ENCODE data around the gene CFAP58. TPM values are rescaled to one million over a fixed set of nuclear protein-coding genes. Genes with fewer than 3 reads are reported as not detected.

Gene CFAP58
- total RNA-seq, 2 donors from 2014 or later: 0.68 to 0.97 TPM

GRCh38 chr10:104417637-104418292, 64.1 kb downstream of the CFAP58 start:
- Mint-ChIP-seq H3K27ac (no peak overlapping the region), H3K27me3 (ENCODE audit: insufficient read depth) (no peaks in the 10 kb centered on the region), H3K4me3 (no peak overlapping the region), H3K9me3 (no peaks in the 10 kb centered on the region), H3K4me1 (peaks cover 5% of the 10 kb centered on the region), H3K36me3 (ENCODE audit: low read depth) (no peaks in the 10 kb centered on the region)
- no peak for TF ChIP-seq CTCF (conservative IDR thresholded peaks at IDR 0.05)
- Histone ChIP-seq H3K9ac (ENCODE audit: extremely low read depth, low read length, poor library complexity, severe bottlenecking) (no peak overlapping the region), H3K27me3 (ENCODE audit: control insufficient read depth, insufficient read depth, low read length, poor library complexity, severe bottlenecking) (no peaks in the 10 kb centered on the region), H3K36me3 (ENCODE audit: control insufficient read depth, insufficient read depth, low read length) (no peaks in the 10 kb centered on the region), H3K4me3 (ENCODE audit: low read length) (no peak overlapping the region), H3K9me3 (ENCODE audit: control insufficient read depth, low read length) (no peaks in the 10 kb centered on the region), H3K27ac (ENCODE audit: low read depth, low read length) (no peak overlapping the region), H3K4me1 (ENCODE audit: control insufficient read depth, insufficient read depth, low read length) (no peaks in the 10 kb centered on the region)
- WGBS, 2 experiments (ENCODE audit: insufficient coverage in 1 of 2, insufficient read length in 1 of 2): 93 to 95% methylated on average over 5 to 6 of the region's 6 CpGs
- no peak for DNase-seq

- H3K27ac ChIP-seq (ENCODE audit: low read depth, low read length): no peak overlapping the region
- Mint-ChIP-seq H3K9me3 (no peaks in the 10 kb centered on the region), H3K36me3 (ENCODE audit: low read depth) (no peaks in the 10 kb centered on the region), H3K27me3 (ENCODE audit: insufficient read depth) (no peaks in the 10 kb centered on the region), H3K27ac (no peak overlapping the region), H3K4me3 (no peak overlapping the region), H3K4me1 (peaks cover 3% of the 10 kb centered on the region)
- no peak for DNase-seq
- no peak overlapping the region for H3K4me3 ChIP-seq (ENCODE audit: low read length)
- no peaks in the 10 kb centered on the region for H3K36me3 ChIP-seq (ENCODE audit: control insufficient read depth, insufficient read depth, low read length)
- TF ChIP-seq CTCF (conservative IDR thresholded peaks at IDR 0.05): no peak
- H3K27me3 ChIP-seq (ENCODE audit: control insufficient read depth, insufficient read depth, low read length, poor library complexity, severe bottlenecking): no peaks in the 10 kb centered on the region
- 94 to 100% methylated on average over 1 of the region's 1 CpG for WGBS, 2 experiments (ENCODE audit: insufficient coverage in 1 of 2, insufficient read length in 1 of 2)
- H3K4me1 ChIP-seq (ENCODE audit: control insufficient read depth, insufficient read depth, low read length): peaks cover under 1% of the 10 kb centered on the region
- H3K9ac ChIP-seq (ENCODE audit: extremely low read depth, low read length, poor library complexity, severe bottlenecking): no peak overlapping the region
- no peaks in the 10 kb centered on the region for H3K9me3 ChIP-seq (ENCODE audit: control insufficient read depth, low read length)
Measured at GRCh38 chr10:104424719-104425118, 71.1 kb downstream of the CFAP58 start.

- Mint-ChIP-seq H3K36me3 (ENCODE audit: low read depth) (no peaks in the 10 kb centered on the region), H3K9me3 (no peaks in the 10 kb centered on the region), H3K27me3 (ENCODE audit: insufficient read depth) (no peaks in the 10 kb centered on the region), H3K4me1 (peaks cover 7% of the 10 kb centered on the region), H3K27ac (no peak overlapping the region), H3K4me3 (no peak overlapping the region)
- DNase-seq: no peak
- H3K27me3 ChIP-seq (ENCODE audit: control insufficient read depth, insufficient read depth, low read length, poor library complexity, severe bottlenecking): no peaks in the 10 kb centered on the region
- no peaks in the 10 kb centered on the region for H3K9me3 ChIP-seq (ENCODE audit: control insufficient read depth, low read length)
- no peaks in the 10 kb centered on the region for H3K36me3 ChIP-seq (ENCODE audit: control insufficient read depth, insufficient read depth, low read length)
- no peak overlapping the region for H3K4me3 ChIP-seq (ENCODE audit: low read length)
- TF ChIP-seq CTCF (conservative IDR thresholded peaks at IDR 0.05): no peak
- 88 to 100% methylated on average over 3 to 5 of the region's 5 CpGs for WGBS, 2 experiments (ENCODE audit: insufficient coverage in 1 of 2, insufficient read length in 1 of 2)
- no peak overlapping the region for H3K9ac ChIP-seq (ENCODE audit: extremely low read depth, low read length, poor library complexity, severe bottlenecking)
- no peak overlapping the region for H3K27ac ChIP-seq (ENCODE audit: low read depth, low read length)
- peaks cover 4% of the 10 kb centered on the region for H3K4me1 ChIP-seq (ENCODE audit: control insufficient read depth, insufficient read depth, low read length)
Measured at GRCh38 chr10:104427989-104428388, 74.4 kb downstream of the CFAP58 start.
